ENCODE results near the gene PITX2. TPM values are rescaled to one million over a fixed set of nuclear protein-coding genes. Genes with fewer than 3 reads are reported as not detected.

The PITX2 gene
- polyA plus RNA-seq, 1 donor from 2014 or later: not detected

DNA sequence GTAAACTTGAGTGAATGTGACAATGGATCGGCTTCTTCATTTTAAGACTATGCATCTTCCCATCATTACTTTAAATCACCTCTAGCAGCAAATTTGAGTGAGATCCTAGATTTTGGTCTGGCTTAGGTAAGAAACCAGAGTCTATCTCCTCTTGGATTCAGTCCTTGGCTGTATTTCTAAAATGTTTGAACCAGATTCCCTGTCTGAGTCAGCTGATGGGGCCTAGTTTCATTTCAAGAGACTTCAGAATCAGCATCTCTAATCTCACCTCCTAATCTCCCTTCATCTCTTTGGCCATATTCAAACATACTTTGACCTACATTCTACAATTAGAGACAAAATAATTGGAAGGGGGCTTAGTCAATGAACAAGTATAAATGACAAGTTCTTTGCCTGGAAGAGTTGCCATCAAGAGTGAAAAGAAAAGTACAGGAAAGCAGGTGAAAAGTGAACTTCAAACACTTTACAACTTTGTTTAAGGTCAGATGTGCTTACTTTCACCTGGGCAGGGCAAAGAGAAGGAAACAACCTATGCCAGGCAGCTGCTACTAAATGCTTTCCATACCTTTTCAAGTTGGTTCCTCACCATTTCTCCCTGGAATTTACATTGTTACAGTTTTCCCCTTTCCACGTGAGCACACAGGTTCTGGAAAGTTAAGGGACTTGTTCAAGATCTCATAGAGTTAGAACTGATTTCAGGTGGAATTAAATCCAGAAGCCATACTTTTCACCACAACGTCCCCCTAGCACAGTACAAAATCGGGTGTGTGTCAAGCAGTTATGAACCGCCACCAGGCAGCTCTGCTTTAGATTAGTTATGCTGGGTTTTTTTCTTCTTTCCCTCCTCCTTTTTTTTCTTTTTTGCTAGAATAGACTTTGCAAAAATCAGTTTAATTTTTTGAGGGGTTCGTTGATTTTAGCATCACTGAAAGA lies 30.7 kb upstream of the PITX2 start:
- Histone ChIP-seq H3K9me3 (ENCODE audit: low read length) (no peaks in the 10 kb centered on the region), H3K9ac (ENCODE audit: low read length) (no peak overlapping the region), H2AFZ (ENCODE audit: low read depth, low read length) (no peak overlapping the region), H3K79me2 (replicated peaks; ENCODE audit: insufficient read depth, low read length) (no peaks in the 10 kb centered on the region), H3K4me2 (ENCODE audit: low read length) (no peak overlapping the region), H3F3A (ENCODE audit: insufficient read depth, low read length, poor library complexity, severe bottlenecking) (no peaks in the 10 kb centered on the region), H3K36me3 (ENCODE audit: insufficient read depth, low read length) (no peaks in the 10 kb centered on the region), H3K27ac (ENCODE audit: low read length) (no peak overlapping the region), H3K27me3 (ENCODE audit: insufficient read depth, low read depth, low read length) (no peaks in the 10 kb centered on the region), H4K20me1 (ENCODE audit: insufficient read depth) (no peaks in the 10 kb centered on the region), H3K9me2 (ENCODE audit: insufficient read depth, low read length) (no peaks in the 10 kb centered on the region), H3K4me3 (ENCODE audit: low read length) (no peak overlapping the region)
- TF ChIP-seq EZH2 (IDR thresholded peaks at IDR 0.05; ENCODE audit: borderline replicate concordance, insufficient read depth, low read length, poor library complexity, severe bottlenecking) (no peak), CTCF (IDR thresholded peaks at IDR 0.05; ENCODE audit: poor library complexity, severe bottlenecking) (no peak), TAF1 (IDR thresholded peaks at IDR 0.05; ENCODE audit: low read depth) (no peak), EP300 (conservative IDR thresholded peaks at IDR 0.05; ENCODE audit: poor library complexity, severe bottlenecking) (no peak), SMC3 (conservative IDR thresholded peaks at IDR 0.05; ENCODE audit: poor library complexity) (no peak), REST (IDR thresholded peaks at IDR 0.05; ENCODE audit: borderline replicate concordance) (no peak), MXI1 (conservative IDR thresholded peaks at IDR 0.05; ENCODE audit: poor library complexity, severe bottlenecking) (no peak), RAD21 (conservative IDR thresholded peaks at IDR 0.05) (no peak), POLR2AphosphoS5 (IDR thresholded peaks at IDR 0.05) (no peak)

DNA sequence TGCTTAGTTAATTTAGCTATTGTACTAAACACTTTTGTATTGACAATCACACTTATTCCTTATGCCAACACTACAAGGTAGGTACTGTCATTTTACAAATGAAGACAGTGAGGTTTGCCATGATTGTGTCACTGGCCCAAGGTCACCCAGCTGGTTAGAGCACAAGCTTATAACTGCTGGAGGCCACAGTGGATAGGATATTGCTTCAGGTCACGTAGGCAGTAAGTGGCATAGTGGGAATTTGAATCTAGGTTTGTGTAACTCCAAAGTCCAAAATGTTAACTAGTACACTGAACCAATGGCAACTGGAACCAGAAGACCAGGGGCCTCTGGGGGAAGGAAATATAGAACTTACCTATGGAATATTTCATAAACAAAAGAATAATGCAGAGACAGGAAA lies 21.1 kb upstream of the PITX2 start:
- H3K9ac ChIP-seq (ENCODE audit: low read length): no peak overlapping the region
- no peak overlapping the region for H3K27ac ChIP-seq (ENCODE audit: low read length)
- no peaks in the 10 kb centered on the region for H3K79me2 ChIP-seq (replicated peaks; ENCODE audit: insufficient read depth, low read length)
- no peaks in the 10 kb centered on the region for H3K36me3 ChIP-seq (ENCODE audit: insufficient read depth, low read length)
- no peaks in the 10 kb centered on the region for H3K9me3 ChIP-seq (ENCODE audit: low read length)
- H3F3A ChIP-seq (ENCODE audit: insufficient read depth, low read length, poor library complexity, severe bottlenecking): no peaks in the 10 kb centered on the region
- no peak overlapping the region for H3K4me2 ChIP-seq (ENCODE audit: low read length)
- TF ChIP-seq SMC3 (conservative IDR thresholded peaks at IDR 0.05; ENCODE audit: poor library complexity) (no peak), EZH2 (IDR thresholded peaks at IDR 0.05; ENCODE audit: borderline replicate concordance, insufficient read depth, low read length, poor library complexity, severe bottlenecking) (no peak), REST (IDR thresholded peaks at IDR 0.05; ENCODE audit: borderline replicate concordance) (no peak), CTCF (IDR thresholded peaks at IDR 0.05; ENCODE audit: poor library complexity, severe bottlenecking) (no peak), MXI1 (conservative IDR thresholded peaks at IDR 0.05; ENCODE audit: poor library complexity, severe bottlenecking) (no peak), TAF1 (IDR thresholded peaks at IDR 0.05; ENCODE audit: low read depth) (no peak), RAD21 (conservative IDR thresholded peaks at IDR 0.05) (no peak), POLR2AphosphoS5 (IDR thresholded peaks at IDR 0.05) (no peak), EP300 (conservative IDR thresholded peaks at IDR 0.05; ENCODE audit: poor library complexity, severe bottlenecking) (no peak)
- H3K4me3 ChIP-seq (ENCODE audit: low read length): no peak overlapping the region
- H3K27me3 ChIP-seq (ENCODE audit: insufficient read depth, low read depth, low read length): peaks cover 78% of the 10 kb centered on the region
- no peaks in the 10 kb centered on the region for H3K9me2 ChIP-seq (ENCODE audit: insufficient read depth, low read length)
- H4K20me1 ChIP-seq (ENCODE audit: insufficient read depth): no peaks in the 10 kb centered on the region
- H2AFZ ChIP-seq (ENCODE audit: low read depth, low read length): no peak overlapping the region
